ENCODE data around the gene IL17D. TPM values are rescaled to one million over a fixed set of nuclear protein-coding genes. Genes with fewer than 3 reads are reported as not detected.

The IL17D gene
- total RNA-seq, 4 donors from 2014 or later: 1.4 to 7.2 (median 4.2) TPM

GRCh38 chr13:20700288-20700687 is 3.2 kb upstream of the IL17D start:
- WGBS, 2 donors (ENCODE audit: low coverage in 1 of 2): 90 to 95% methylated on average over 6 of the region's 6 CpGs
- no peak for ATAC-seq

DNA sequence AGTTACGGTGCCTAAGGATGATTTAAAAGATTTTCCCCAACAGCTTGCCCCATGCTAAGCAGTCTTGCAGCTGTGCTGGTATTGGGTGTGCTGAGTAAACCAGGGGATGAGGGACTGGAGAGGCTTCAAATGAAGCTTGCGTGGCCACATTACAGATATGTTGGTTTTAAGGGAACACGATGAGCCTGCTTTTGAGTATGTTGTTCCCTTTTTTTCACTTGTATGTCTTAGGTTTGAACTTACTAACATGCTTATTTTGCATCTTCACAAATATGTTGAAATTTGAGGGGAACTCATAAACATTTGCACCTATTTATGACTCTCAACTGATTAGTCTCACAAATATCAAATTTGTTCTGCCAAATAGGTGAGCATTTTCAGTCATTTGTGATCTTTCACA is 2.0 kb upstream of the IL17D start:
- Histone ChIP-seq H3K4me3 (no peak overlapping the region), H3K4me1 (peaks cover 0 to 24% (median 4%) of the 10 kb centered on the region in 3 donors), H3K27ac (no peak overlapping the region), H3K36me3 (no peaks in the 10 kb centered on the region), H3K27me3 (no peaks in the 10 kb centered on the region), H3K9me3 (no peaks in the 10 kb centered on the region)
- ATAC-seq: no peak
- TF ChIP-seq POLR2A (IDR thresholded peaks at IDR 0.05) (no peak), CTCF (IDR thresholded peaks at IDR 0.05) (no peak), POLR2AphosphoS5 (IDR thresholded peaks at IDR 0.05) (no peak), EP300 (IDR thresholded peaks at IDR 0.05) (no peak)
- WGBS, 2 donors (ENCODE audit: low coverage in 1 of 2): 80 to 90% methylated on average over 2 to 3 of the region's 3 CpGs

More at GRCh38 chr13:20700288-20700687, 3.2 kb upstream of the IL17D start:
- no peak overlapping the region for H3K27ac ChIP-seq
- no peaks in the 10 kb centered on the region for H3K9me3 ChIP-seq
- H3K27me3 ChIP-seq: no peaks in the 10 kb centered on the region
- no peaks in the 10 kb centered on the region for H3K36me3 ChIP-seq
- no peak overlapping the region for H3K4me3 ChIP-seq
- TF ChIP-seq EP300 (IDR thresholded peaks at IDR 0.05) (no peak), POLR2AphosphoS5 (IDR thresholded peaks at IDR 0.05) (no peak), POLR2A (IDR thresholded peaks at IDR 0.05) (no peak), CTCF (IDR thresholded peaks at IDR 0.05) (no peak)
- H3K4me1 ChIP-seq: peaks cover 0 to 24% (median 4%) of the 10 kb centered on the region in 3 donors

DNA sequence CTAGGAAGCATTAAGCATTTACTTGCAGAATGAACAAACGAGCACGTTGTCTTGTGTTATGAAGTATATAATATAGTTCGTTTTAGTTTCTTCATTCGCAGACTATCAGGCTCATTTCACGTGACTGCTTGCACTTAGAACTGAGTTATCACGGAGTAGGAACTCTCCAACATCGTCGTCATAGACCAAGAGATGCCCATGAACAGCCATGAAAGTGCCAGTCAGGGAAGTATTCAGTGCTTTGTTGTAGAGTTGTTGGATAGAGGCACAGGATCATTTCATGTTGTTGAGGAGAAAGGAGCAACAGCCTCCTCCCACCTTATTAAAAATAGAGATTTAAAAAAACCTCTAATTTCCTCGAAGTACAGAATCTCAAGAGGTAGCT is 977 bp upstream of the IL17D start:
- H3K27me3 ChIP-seq: no peaks in the 10 kb centered on the region
- peak overlapping the region in 1 of 2 donors; percentile 75 for H3K4me3 ChIP-seq
- H3K4me1 ChIP-seq: peaks cover 0 to 24% (median 4%) of the 10 kb centered on the region in 3 donors
- H3K27ac ChIP-seq: peak overlapping the region in 3 of 4 donors; percentile 77 to 87 (median 84)
- TF ChIP-seq POLR2AphosphoS5 (IDR thresholded peaks at IDR 0.05): no peak
- no peaks in the 10 kb centered on the region for H3K36me3 ChIP-seq
- 19 to 30% methylated on average over 7 to 9 of the region's 9 CpGs for WGBS, 2 donors (ENCODE audit: low coverage in 1 of 2)
- no peak for ATAC-seq
- no peaks in the 10 kb centered on the region for H3K9me3 ChIP-seq

GRCh38 chr13:20703780-20704458 is 420 bp downstream of the IL17D start:
- peaks cover 0 to 25% (median 4%) of the 10 kb centered on the region in 3 donors for H3K4me1 ChIP-seq
- H3K27ac ChIP-seq: peak overlapping the region in 3 of 4 donors; percentile 72 to 87 (median 82)
- peak; percentile 58 to 88 (median 77) for TF ChIP-seq CTCF (IDR thresholded peaks at IDR 0.05)
- no peak for TF ChIP-seq POLR2AphosphoS5 (IDR thresholded peaks at IDR 0.05)
- peak; percentile 31 to 58 for TF ChIP-seq POLR2A (IDR thresholded peaks at IDR 0.05)
- no peak for TF ChIP-seq EP300 (IDR thresholded peaks at IDR 0.05)
- no peaks in the 10 kb centered on the region for H3K9me3 ChIP-seq
- peak overlapping the region; percentile 57 to 75 for H3K4me3 ChIP-seq
- WGBS, 2 donors (ENCODE audit: low coverage in 1 of 2): no CpG with 5 or more reads among the region's 98 CpGs
- H3K27me3 ChIP-seq: no peaks in the 10 kb centered on the region
- peak; percentile 90 for ATAC-seq
- H3K36me3 ChIP-seq: no peaks in the 10 kb centered on the region

GRCh38 chr13:20704459-20705069 is 1.1 kb downstream of the IL17D start:
- H3K4me3 ChIP-seq: peak overlapping the region; percentile 57 to 75
- H3K9me3 ChIP-seq: no peaks in the 10 kb centered on the region
- TF ChIP-seq POLR2AphosphoS5 (IDR thresholded peaks at IDR 0.05) (no peak), EP300 (IDR thresholded peaks at IDR 0.05) (no peak), POLR2A (IDR thresholded peaks at IDR 0.05) (no peak), CTCF (IDR thresholded peaks at IDR 0.05) (no peak)
- ATAC-seq: no peak
- WGBS, 2 donors (ENCODE audit: low coverage in 1 of 2): 22 to 43% methylated on average over 3 to 4 of the region's 20 CpGs
- no peaks in the 10 kb centered on the region for H3K27me3 ChIP-seq
- H3K27ac ChIP-seq: peak overlapping the region in 3 of 4 donors; percentile 72 to 87 (median 82)
- H3K36me3 ChIP-seq: no peaks in the 10 kb centered on the region
- peaks cover 0 to 31% (median 4%) of the 10 kb centered on the region in 3 donors for H3K4me1 ChIP-seq
